Fibroblast of the aortic adventitia (primary cell): ENCODE measurements around the gene GID8. TPM values are rescaled to one million over a fixed set of nuclear protein-coding genes. Genes with fewer than 3 reads are reported as not detected.
A peak's percentile ranks its signal among the peaks of the same experiment; 100 is the strongest.

ENCODE experiments used
- DNase-seq: peaks from one replicate; pipeline ENCODE4 v3.0.0-alpha.2; 2010; ENCODE audit warnings: low read depth
- H3K4me3 ChIP-seq: 2 replicates; pipeline ENCODE4 v1.5.1; 2011; ENCODE audit warnings: low read depth, mild to moderate bottlenecking, control low read depth, low read length, moderate library complexity
- total RNA-seq: library from RNA; depleted of rRNA; stranded (reverse); fragments of >200 nt; gene quantifications from 2 replicates; pipeline ENCODE4 v1.2.3, GENCODE V29; 2012; ENCODE audit warnings: low replicate concordance
- TF ChIP-seq, protein P1 (sequence below): IDR thresholded peaks from 2 replicates; pipeline ENCODE4 v1.5.1; 2011; ENCODE audit warnings: mild to moderate bottlenecking, low read length, control low read depth, inconsistent platforms; ENCODE audit not compliant: insufficient read depth

Gene GID8
- total RNA-seq, 1 donor, result 35.4 TPM

DNA sequence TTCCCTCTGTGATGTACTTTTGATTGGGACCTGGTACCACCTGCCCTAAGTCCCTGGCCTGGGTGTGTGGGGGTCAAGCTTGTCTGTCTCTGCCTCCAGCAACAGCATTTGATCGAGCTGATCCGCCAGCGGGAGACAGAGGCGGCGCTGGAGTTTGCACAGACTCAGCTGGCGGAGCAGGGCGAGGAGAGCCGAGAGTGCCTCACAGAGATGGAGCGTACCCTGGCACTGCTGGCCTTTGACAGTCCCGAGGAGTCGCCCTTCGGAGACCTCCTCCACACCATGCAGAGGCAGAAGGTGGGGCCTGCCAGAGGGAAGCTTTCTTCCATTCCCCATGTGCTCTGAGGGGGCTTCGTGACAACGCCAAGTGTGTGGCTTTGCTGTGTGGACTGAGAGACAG, 5.4 kb downstream of the GID8 start:
- DNase-seq, result no peak
- H3K4me3 ChIP-seq, result no peak overlapping the region
- TF ChIP-seq, protein P1, sequence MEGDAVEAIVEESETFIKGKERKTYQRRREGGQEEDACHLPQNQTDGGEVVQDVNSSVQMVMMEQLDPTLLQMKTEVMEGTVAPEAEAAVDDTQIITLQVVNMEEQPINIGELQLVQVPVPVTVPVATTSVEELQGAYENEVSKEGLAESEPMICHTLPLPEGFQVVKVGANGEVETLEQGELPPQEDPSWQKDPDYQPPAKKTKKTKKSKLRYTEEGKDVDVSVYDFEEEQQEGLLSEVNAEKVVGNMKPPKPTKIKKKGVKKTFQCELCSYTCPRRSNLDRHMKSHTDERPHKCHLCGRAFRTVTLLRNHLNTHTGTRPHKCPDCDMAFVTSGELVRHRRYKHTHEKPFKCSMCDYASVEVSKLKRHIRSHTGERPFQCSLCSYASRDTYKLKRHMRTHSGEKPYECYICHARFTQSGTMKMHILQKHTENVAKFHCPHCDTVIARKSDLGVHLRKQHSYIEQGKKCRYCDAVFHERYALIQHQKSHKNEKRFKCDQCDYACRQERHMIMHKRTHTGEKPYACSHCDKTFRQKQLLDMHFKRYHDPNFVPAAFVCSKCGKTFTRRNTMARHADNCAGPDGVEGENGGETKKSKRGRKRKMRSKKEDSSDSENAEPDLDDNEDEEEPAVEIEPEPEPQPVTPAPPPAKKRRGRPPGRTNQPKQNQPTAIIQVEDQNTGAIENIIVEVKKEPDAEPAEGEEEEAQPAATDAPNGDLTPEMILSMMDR, result no peak

DNA sequence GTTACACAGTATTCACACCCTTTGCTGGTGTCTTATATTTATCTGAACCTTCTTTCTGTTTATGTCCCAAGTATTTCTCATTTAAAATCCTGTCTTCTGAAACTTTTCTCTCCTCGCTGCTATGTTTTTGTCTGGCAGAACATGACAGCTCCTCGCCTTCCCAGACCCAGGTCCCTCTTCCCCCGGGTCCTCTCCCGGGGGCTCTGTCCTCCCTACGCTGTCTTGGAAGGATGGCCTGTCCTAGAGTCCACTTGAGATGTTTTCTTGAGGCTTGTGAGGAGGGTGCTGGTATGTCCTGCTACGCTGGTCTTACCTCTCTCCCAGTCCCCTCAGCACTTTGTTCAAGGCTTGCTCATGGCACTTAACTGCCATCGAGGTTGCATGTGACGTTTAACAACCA, 6.2 kb downstream of the GID8 start:
- TF ChIP-seq, protein P1, result no peak
- DNase-seq, result no peak
- no peak overlapping the region for H3K4me3 ChIP-seq

DNA sequence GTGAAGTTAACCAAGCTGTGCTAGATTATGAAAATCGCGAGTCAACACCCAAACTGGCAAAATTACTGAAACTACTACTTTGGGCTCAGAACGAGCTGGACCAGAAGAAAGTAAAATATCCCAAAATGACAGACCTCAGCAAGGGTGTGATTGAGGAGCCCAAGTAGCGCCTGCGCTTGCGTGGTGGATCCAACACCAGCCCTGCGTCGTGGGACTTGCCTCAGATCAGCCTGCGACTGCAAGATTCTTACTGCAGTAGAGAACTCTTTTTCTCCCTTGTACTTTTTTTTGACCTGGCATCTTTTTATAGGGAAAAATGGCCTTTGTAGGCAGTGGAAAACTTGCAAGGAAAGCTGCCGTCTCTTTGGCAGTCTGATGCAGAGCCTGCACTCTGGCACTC, 6.8 kb downstream of the GID8 start:
- DNase-seq, result no peak
- no peak overlapping the region for H3K4me3 ChIP-seq
- TF ChIP-seq, protein P1, result no peak

DNA sequence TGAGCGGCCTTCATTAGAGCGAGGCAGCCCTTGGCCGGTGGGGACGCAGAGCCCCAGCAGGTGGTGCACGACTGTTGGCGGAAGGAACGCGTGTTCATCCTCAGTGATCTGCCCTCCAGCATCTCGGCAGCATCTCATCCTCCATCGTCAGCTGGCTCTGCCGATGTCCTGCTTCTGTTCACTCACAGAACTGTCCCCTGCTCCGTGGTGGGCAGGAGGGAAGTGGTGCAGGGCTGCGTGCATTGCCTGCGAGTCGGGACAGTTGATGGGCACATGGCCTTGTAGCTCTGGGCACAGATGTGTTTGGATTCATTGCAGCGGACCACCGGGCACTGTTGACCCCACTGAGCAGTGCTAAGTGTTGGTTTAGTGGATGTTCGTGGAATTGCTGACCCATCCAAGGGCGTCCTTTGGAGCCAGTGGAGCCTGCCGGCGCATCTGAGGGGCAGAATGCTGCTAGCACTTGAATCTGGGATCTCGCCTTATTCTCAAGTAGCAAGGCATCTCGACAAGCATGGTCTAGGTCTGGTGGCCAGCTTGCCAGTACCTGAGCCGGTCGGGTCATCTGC, 7.9 kb downstream of the GID8 start:
- H3K4me3 ChIP-seq, result no peak overlapping the region
- TF ChIP-seq, protein P1, result no peak
- no peak for DNase-seq

DNA sequence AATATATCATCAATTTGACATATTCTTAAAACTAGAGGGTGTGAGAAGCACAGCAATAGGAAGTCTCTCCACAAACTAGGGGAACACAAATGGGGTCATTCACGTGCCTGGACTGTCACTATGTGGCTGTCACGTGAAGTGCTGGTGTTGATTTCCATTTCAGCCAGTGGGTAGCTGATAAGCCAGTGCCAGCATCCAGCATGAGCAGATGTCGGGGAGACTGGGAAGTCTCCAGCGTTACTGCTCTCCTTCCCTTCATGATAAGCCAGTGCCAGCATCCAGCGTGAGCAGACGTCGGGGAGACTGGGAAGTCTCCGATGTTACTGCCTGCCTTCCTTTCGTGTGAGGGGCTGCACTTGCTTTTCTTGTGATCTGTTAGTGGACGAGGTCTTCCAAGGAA, 9.0 kb downstream of the GID8 start:
- TF ChIP-seq, protein P1, result no peak
- DNase-seq, result peak; percentile 70
- H3K4me3 ChIP-seq, result no peak overlapping the region

DNA sequence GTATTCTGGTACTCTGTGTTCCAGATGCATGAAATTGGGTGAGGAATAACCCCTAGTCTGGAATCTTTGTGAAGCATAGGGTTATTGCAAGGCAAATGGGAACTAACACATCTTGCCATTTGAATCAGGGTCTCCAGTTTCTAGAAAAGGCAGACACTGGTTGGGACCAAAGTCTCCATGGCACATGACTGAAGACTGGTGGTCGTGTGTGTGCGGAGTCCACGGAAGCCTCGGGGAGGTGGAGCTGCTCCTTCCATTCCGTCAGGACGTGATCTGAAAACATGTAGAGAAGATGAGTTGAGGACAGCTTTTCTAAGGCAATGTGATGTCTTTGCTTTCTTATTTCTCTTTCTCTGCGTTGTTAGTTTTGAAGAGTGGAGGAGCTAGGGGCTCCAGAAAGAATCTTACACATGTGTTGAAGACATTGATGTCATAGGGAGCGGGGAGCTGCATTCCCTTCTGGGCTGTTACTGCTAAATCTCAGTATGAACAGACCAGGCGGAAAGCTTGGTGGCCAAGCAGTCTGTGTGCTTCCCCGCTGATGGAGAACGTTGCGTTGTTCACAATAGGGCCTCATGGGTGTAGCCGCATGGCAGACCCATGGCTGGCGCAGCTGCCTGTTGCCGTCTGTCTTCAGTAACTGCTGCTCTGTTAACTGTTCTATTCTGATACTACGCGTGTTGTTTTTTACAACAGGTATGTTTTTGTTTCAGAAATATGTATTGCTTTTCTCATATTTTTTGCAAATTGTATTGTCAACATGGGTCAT, 9.8 kb downstream of the GID8 start:
- DNase-seq, result no peak
- TF ChIP-seq, protein P1, result no peak
- no peak overlapping the region for H3K4me3 ChIP-seq
